Breast epithelium (tissue), 3 donors: ENCODE measurements around the gene STIM2.

ENCODE experiments used
- CTCF ChIP-seq, 3 donors: fragments of 450-650 bp; IDR thresholded peaks; one replicate each; pipeline ENCODE4 v1.5.1; 2016 to 2017; ENCODE audit warnings: antibody characterized with exemption in 3 of 3, mild to moderate bottlenecking in 3 of 3, moderate library complexity in 3 of 3
- POLR2A ChIP-seq: fragments of 450-650 bp; IDR thresholded peaks from one replicate; pipeline ENCODE4 v1.6.1; 2016; ENCODE audit warnings: antibody characterized with exemption, mild to moderate bottlenecking, moderate library complexity
- POLR2AphosphoS5 ChIP-seq, 3 donors: sonication (generic); formaldehyde crosslinking; IDR thresholded peaks; one replicate each; pipeline ENCODE4 v1.6.1; 2017; ENCODE audit warnings: antibody characterized with exemption in 3 of 3

- no peak for TF ChIP-seq CTCF (IDR thresholded peaks at IDR 0.05)
- no peak for TF ChIP-seq POLR2A
- no peak for TF ChIP-seq POLR2AphosphoS5 (IDR thresholded peaks at IDR 0.05)
These were observed 39.6 kb upstream of the STIM2 start for GRCh38 chr4:26821031-26821430.
